ENCODE results near the gene CYSTM1. TPM values are rescaled to one million over a fixed set of nuclear protein-coding genes. Genes with fewer than 3 reads are reported as not detected.
"Not testable (repeated sequence)": the region's sequence is repeated elsewhere in the genome, so short reads cannot be mapped to it uniquely, and the experiment has no call there.

CYSTM1 gene
- total RNA-seq, 4 donors from 2014 or later: 44.9 to 77.6 (median 63.5) TPM

- DNase-seq (ENCODE audit: low spot score in 2 of 2): no peak
- TF ChIP-seq POLR2A (IDR thresholded peaks at IDR 0.05) (no peak), CTCF (IDR thresholded peaks at IDR 0.05) (no peak), EP300 (IDR thresholded peaks at IDR 0.05) (no peak)
- Histone ChIP-seq H3K4me1 (peaks cover 0 to 64% (median 7%) of the 10 kb centered on the region in 4 donors), H3K4me3 (no peak overlapping the region), H3K27ac (no peak overlapping the region), H3K27me3 (no peaks in the 10 kb centered on the region), H3K36me3 (no peaks in the 10 kb centered on the region), H3K9me3 (no peaks in the 10 kb centered on the region)
- WGBS, 2 donors: 54 to 70% methylated on average over 7 of the region's 7 CpGs
Measured at GRCh38 chr5:140153255-140153654, 21.7 kb upstream of the CYSTM1 start.

DNA sequence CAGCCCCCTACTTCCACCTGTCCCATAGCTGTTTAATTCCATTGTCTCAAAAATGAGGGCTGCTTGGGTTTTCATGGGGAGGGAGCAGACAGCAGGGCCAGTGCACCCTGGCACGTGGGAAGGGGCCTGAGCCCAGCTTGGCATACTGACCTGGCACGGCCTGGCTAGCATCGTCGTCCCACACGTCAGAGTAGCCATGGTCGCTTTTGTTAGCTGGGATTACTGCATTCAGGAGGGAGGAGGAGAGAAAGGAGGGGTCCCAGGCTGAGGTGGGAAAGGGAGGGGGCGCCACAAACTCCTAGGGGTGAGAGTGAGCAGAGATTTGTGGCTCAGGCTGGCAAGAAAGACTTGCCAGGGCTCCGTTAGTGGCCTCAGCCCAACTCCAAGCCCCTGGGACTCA, 21.1 kb upstream of the CYSTM1 start:
- peaks cover 0 to 60% (median 7%) of the 10 kb centered on the region in 4 donors for H3K4me1 ChIP-seq
- H3K4me3 ChIP-seq: no peak overlapping the region
- no peak for DNase-seq (ENCODE audit: low spot score in 2 of 2)
- TF ChIP-seq POLR2A (IDR thresholded peaks at IDR 0.05) (no peak), EP300 (IDR thresholded peaks at IDR 0.05) (no peak), CTCF (IDR thresholded peaks at IDR 0.05) (no peak)
- WGBS, 2 donors: 53 to 61% methylated on average over 8 of the region's 8 CpGs
- H3K27ac ChIP-seq: no peak overlapping the region
- H3K36me3 ChIP-seq: no peaks in the 10 kb centered on the region
- no peaks in the 10 kb centered on the region for H3K9me3 ChIP-seq
- H3K27me3 ChIP-seq: no peaks in the 10 kb centered on the region

DNA sequence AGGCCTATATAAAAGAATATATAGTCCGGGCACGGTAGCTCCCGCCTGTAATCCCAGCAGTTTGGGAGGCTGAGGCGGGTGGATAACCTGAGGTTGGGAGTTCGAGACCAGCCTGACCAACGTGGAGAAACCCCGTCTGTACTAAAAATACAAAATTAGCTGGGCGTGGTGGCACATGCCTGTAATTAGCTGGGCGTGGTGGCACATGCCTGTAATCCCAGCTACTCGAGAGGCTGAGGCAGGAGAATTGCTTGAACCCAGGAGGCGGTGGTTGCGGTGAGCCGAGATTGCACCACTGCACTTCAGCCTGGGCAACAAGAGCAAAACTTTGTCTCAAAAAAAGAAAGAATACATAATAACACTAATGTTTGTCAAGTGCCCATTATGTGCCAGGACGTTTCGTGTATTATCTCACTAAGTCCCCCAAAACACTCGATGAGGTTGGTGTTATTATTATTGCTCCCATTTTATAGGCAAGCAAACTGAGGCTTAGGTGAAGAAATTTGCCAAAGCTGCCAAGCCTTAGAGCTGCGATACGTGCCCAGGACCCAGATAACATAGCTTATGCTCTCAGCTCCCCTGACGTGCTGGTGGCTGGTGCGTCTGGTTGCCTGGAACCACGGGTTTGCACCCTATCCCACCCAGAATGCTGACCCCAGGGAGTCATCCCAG, 20.1 kb upstream of the CYSTM1 start:
- not testable (repeated sequence) for H3K4me3 ChIP-seq; H3K9me3 ChIP-seq; H3K27me3 ChIP-seq; DNase-seq (ENCODE audit: low spot score in 2 of 2); H3K36me3 ChIP-seq; H3K27ac ChIP-seq
- WGBS, 2 donors: 83 to 87% methylated on average over 21 of the region's 21 CpGs
- H3K4me1 ChIP-seq: peaks cover 0 to 60% (median 7%) of the 10 kb centered on the region in 4 donors

- WGBS, 2 donors: 0 to 2% methylated on average over 30 of the region's 30 CpGs
- H3K9me3 ChIP-seq: no peaks in the 10 kb centered on the region
- TF ChIP-seq EP300 (IDR thresholded peaks at IDR 0.05) (peak in 1 of 2 donors; percentile 54), POLR2A (IDR thresholded peaks at IDR 0.05) (no peak), CTCF (IDR thresholded peaks at IDR 0.05) (peak; percentile 86 to 95 (median 90))
- H3K27me3 ChIP-seq: no peaks in the 10 kb centered on the region
- no peaks in the 10 kb centered on the region for H3K36me3 ChIP-seq
- peak overlapping the region; percentile 16 to 82 (median 52) for H3K27ac ChIP-seq
- H3K4me1 ChIP-seq: peaks cover 0 to 46% (median 7%) of the 10 kb centered on the region in 4 donors
- peak overlapping the region; percentile 11 to 44 (median 26) for H3K4me3 ChIP-seq
- DNase-seq (ENCODE audit: low spot score in 2 of 2): peak; percentile 84 to 95
Measured at GRCh38 chr5:140157032-140157781, 17.8 kb upstream of the CYSTM1 start.

- H3K27ac ChIP-seq: no peak overlapping the region
- H3K27me3 ChIP-seq: no peaks in the 10 kb centered on the region
- TF ChIP-seq EP300 (IDR thresholded peaks at IDR 0.05) (no peak), CTCF (IDR thresholded peaks at IDR 0.05) (no peak)
- H3K4me3 ChIP-seq: no peak overlapping the region
- no peak for DNase-seq (ENCODE audit: low spot score in 2 of 2)
- no peaks in the 10 kb centered on the region for H3K36me3 ChIP-seq
- WGBS, 2 donors: 75% methylated on average over 7 of the region's 7 CpGs
- peaks cover 0 to 30% (median 7%) of the 10 kb centered on the region in 4 donors for H3K4me1 ChIP-seq
- H3K9me3 ChIP-seq: no peaks in the 10 kb centered on the region
Measured at GRCh38 chr5:140159014-140159927, 15.7 kb upstream of the CYSTM1 start.
